IMR-90 (cell line): ENCODE measurements around the gene PDX1. TPM values are rescaled to one million over a fixed set of nuclear protein-coding genes. Genes with fewer than 3 reads are reported as not detected.

Source experiments
- ATAC-seq: fragments of 200-7000 bp; cut with Tn5 transposase; 2 replicates; pipeline ENCODE4 v1.9.1; 2020; ENCODE audit warnings: low read depth, mild to moderate bottlenecking, moderate library complexity
- BruUV-seq: library from RNA; stranded (reverse); fragments of 400-500 nt; replicated peaks from 2 replicates; lab custom pipeline; 2021; lab: Mats Ljungman, UMichigan
- CTCF ChIA-PET: fragments of 300-600 bp; formaldehyde crosslinking; extraction: SDS; loops from one replicate; lab custom pipeline; 2021; ENCODE audit warnings: antibody characterized with exemption; lab: Yijun Ruan, JAX
- POLR2A ChIA-PET: fragments of 300-600 bp; sonication (Branson Sonifier 250); formaldehyde crosslinking; loops from one replicate; lab custom pipeline; 2022; ENCODE audit warnings: antibody characterized with exemption; ENCODE audit not compliant: unreplicated experiment; lab: Charles Lee
- DNase-seq: peaks from one replicate; pipeline ENCODE4 v3.0.0; 2013
- H2AFZ ChIP-seq: replicated peaks from 2 replicates; pipeline ENCODE3; 2013; ENCODE audit warnings: low read length, mild to moderate bottlenecking; ENCODE audit not compliant: poor library complexity
- H2AK5ac ChIP-seq: 2 replicates; pipeline ENCODE4 v1.6.1; 2013; ENCODE audit warnings: low read depth, low read length, inconsistent platforms
- H2AK9ac ChIP-seq: replicated peaks from 2 replicates; pipeline ENCODE3; 2013; ENCODE audit warnings: mild to moderate bottlenecking, low read depth, low read length, moderate library complexity; ENCODE audit not compliant: poor library complexity
- H2BK120ac ChIP-seq: 2 replicates; pipeline ENCODE4 v1.6.1; 2013; ENCODE audit warnings: low read depth, low read length, inconsistent platforms
- H2BK15ac ChIP-seq: 3 replicates; pipeline ENCODE4 v1.6.1; 2013; ENCODE audit warnings: low read depth, low read length, inconsistent platforms
- H2BK20ac ChIP-seq: 2 replicates; pipeline ENCODE4 v1.6.1; 2013; ENCODE audit warnings: low read depth, mild to moderate bottlenecking, inconsistent platforms, low read length, moderate library complexity
- H2BK5ac ChIP-seq: 2 replicates; pipeline ENCODE4 v1.6.1; 2013; ENCODE audit warnings: mild to moderate bottlenecking, low read depth, low read length, inconsistent platforms; ENCODE audit not compliant: poor library complexity, severe bottlenecking
- H3K14ac ChIP-seq: replicated peaks from 2 replicates; pipeline ENCODE4 v1.6.1; 2013; ENCODE audit warnings: low read depth, low read length, inconsistent platforms
- H3K18ac ChIP-seq: 2 replicates; pipeline ENCODE4 v1.6.1; 2013; ENCODE audit warnings: low read depth, low read length, control low read depth
- H3K23ac ChIP-seq: 2 replicates; pipeline ENCODE4 v1.6.1; 2013; ENCODE audit warnings: low read depth, low read length, inconsistent platforms
- H3K27ac ChIP-seq: 2 replicates; pipeline ENCODE4 v1.5.1; 2013; ENCODE audit warnings: mild to moderate bottlenecking, control low read depth, low read length; ENCODE audit not compliant: insufficient read depth
- H3K27me3 ChIP-seq: 2 replicates; pipeline ENCODE4 v1.6.1; 2013; ENCODE audit warnings: low read length; ENCODE audit not compliant: control insufficient read depth, insufficient read depth
- H3K36me3 ChIP-seq: 2 replicates; pipeline ENCODE4 v1.6.1; 2013; ENCODE audit warnings: low read length, mixed read lengths; ENCODE audit not compliant: control insufficient read depth, insufficient read depth
- H3K4ac ChIP-seq: 2 replicates; pipeline ENCODE4 v1.6.1; 2013; ENCODE audit warnings: low read depth, low read length, inconsistent platforms
- H3K4me1 ChIP-seq: 2 replicates; pipeline ENCODE4 v1.6.1; 2013; ENCODE audit warnings: low read length, mixed read lengths; ENCODE audit not compliant: control insufficient read depth, insufficient read depth
- H3K4me2 ChIP-seq: 2 replicates; pipeline ENCODE4 v1.6.1; 2013; ENCODE audit warnings: low read depth, mild to moderate bottlenecking, control low read depth, low read length, moderate library complexity
- H3K4me3 ChIP-seq: 2 replicates; pipeline ENCODE4 v1.5.1; 2013; ENCODE audit warnings: low read depth, mild to moderate bottlenecking, control low read depth, low read length, moderate library complexity; ENCODE audit not compliant: insufficient read depth
- H3K56ac ChIP-seq: 2 replicates; pipeline ENCODE4 v1.6.1; 2013; ENCODE audit warnings: low read length, inconsistent platforms; ENCODE audit not compliant: insufficient read depth; ENCODE audit errors: extremely low read depth
- H3K79me1 ChIP-seq, 2 experiments: 2 replicates each; pipeline ENCODE4 v1.6.1; 2013; ENCODE audit warnings: low read length in 2 of 2, inconsistent platforms in 1 of 2, low read depth in 1 of 2
- H3K9ac ChIP-seq: 2 replicates; pipeline ENCODE4 v1.6.1; 2013; ENCODE audit warnings: low read depth, low read length, control low read depth
- H3K9me1 ChIP-seq: 2 replicates; pipeline ENCODE4 v1.6.1; 2013; ENCODE audit warnings: low read length, inconsistent platforms; ENCODE audit not compliant: insufficient read depth
- H3K9me3 ChIP-seq: 2 replicates; pipeline ENCODE4 v1.6.1; 2013; ENCODE audit warnings: low read length; ENCODE audit not compliant: control insufficient read depth, insufficient read depth
- H4K20me1 ChIP-seq: 2 replicates; pipeline ENCODE4 v1.6.1; 2013; ENCODE audit warnings: low read length, inconsistent platforms; ENCODE audit not compliant: insufficient read depth
- H4K5ac ChIP-seq: 2 replicates; pipeline ENCODE4 v1.6.1; 2013; ENCODE audit warnings: mild to moderate bottlenecking, low read depth, low read length, control low read depth
- H4K8ac ChIP-seq, 2 experiments: 2 replicates each; pipeline ENCODE4 v1.6.1; 2013; ENCODE audit warnings: low read depth in 2 of 2, low read length in 2 of 2, control low read depth in 1 of 2, inconsistent platforms in 1 of 2
- H4K91ac ChIP-seq: 2 replicates; pipeline ENCODE4 v1.6.1; 2013; ENCODE audit warnings: low read depth, low read length, inconsistent platforms; ENCODE audit not compliant: insufficient read depth
- BHLHE40 ChIP-seq: fragments of 150-350 bp; IDR thresholded peaks from 2 replicates; pipeline ENCODE4 v1.6.1; 2016; ENCODE audit warnings: mild to moderate bottlenecking, low read depth, low read length
- CEBPB ChIP-seq: IDR thresholded peaks from 2 replicates; pipeline ENCODE4 v1.6.1; 2012; ENCODE audit warnings: low read depth, low read length, improper control_type of control experiment
- CHD1 ChIP-seq: IDR thresholded peaks from 2 replicates; pipeline ENCODE4 v1.6.1; 2012; ENCODE audit warnings: low read depth, low read length, improper control_type of control experiment
- FOS ChIP-seq: fragments of 150-350 bp; IDR thresholded peaks from 2 replicates; pipeline ENCODE4 v1.6.1; 2016; ENCODE audit warnings: low read depth, low read length
- MAFK ChIP-seq: IDR thresholded peaks from 2 replicates; pipeline ENCODE4 v1.6.1; 2012; ENCODE audit warnings: low read depth, low read length, improper control_type of control experiment
- MAZ ChIP-seq: IDR thresholded peaks from 2 replicates; pipeline ENCODE4 v1.6.1; 2012; ENCODE audit warnings: low read depth, mild to moderate bottlenecking, low read length, improper control_type of control experiment, moderate library complexity, borderline replicate concordance
- MXI1 ChIP-seq: IDR thresholded peaks from 2 replicates; pipeline ENCODE4 v1.6.1; 2012; ENCODE audit warnings: low read depth, mild to moderate bottlenecking, low read length, moderate library complexity, borderline replicate concordance
- NFE2L2 ChIP-seq: fragments of 150-350 bp; IDR thresholded peaks from 2 replicates; pipeline ENCODE4 v1.6.1; 2016; ENCODE audit warnings: low read depth, mild to moderate bottlenecking, low read length
- POLR2A ChIP-seq: IDR thresholded peaks from 2 replicates; pipeline ENCODE4 v1.6.1; 2012; ENCODE audit warnings: mild to moderate bottlenecking, low read depth, low read length
- RAD21 ChIP-seq: IDR thresholded peaks from 2 replicates; pipeline ENCODE4 v1.6.1; 2012; ENCODE audit warnings: low read length, improper control_type of control experiment
- RCOR1 ChIP-seq: IDR thresholded peaks from 2 replicates; pipeline ENCODE4 v1.6.1; 2012; ENCODE audit warnings: mild to moderate bottlenecking, low read length, improper control_type of control experiment; ENCODE audit not compliant: insufficient replicate concordance
- RFX5 ChIP-seq: IDR thresholded peaks from 2 replicates; pipeline ENCODE4 v1.8.0; 2012; ENCODE audit warnings: low read depth, mild to moderate bottlenecking, low read length, moderate library complexity
- SMC3 ChIP-seq: fragments of 150-350 bp; IDR thresholded peaks from 2 replicates; pipeline ENCODE4 v1.6.1; 2016; ENCODE audit warnings: low read depth, mild to moderate bottlenecking, antibody characterized with exemption, low read length, moderate library complexity
- dilution Hi-C: fragments of 300-500 bp; cut with HindIII; formaldehyde crosslinking; loops from one replicate; pipeline ENCODE4 v1.14.3; 2018; ENCODE audit warnings: low sequenced_read_pairs; ENCODE audit not compliant: unreplicated experiment
- in situ Hi-C: fragments of 300-500 bp; cut with MboI; formaldehyde crosslinking; loops from 3 replicates; pipeline ENCODE4 v1.14.3; 2019; ENCODE audit warnings: low sequenced_read_pairs, inconsistent platforms, mixed read lengths
- intact Hi-C: fragments of 100-400 bp; cut with micrococcal nuclease; formaldehyde crosslinking; loops from 2 replicates; pipeline ENCODE4 v1.10.0; 2022
- polyA plus RNA-seq, 3 experiments: library from polyadenylated mRNA; depleted of rRNA; stranded (reverse); fragments of >200 nt; gene quantifications; 2 replicates each; pipeline ENCODE4 v1.2.3, GENCODE V29; 2012; ENCODE audit warnings: low replicate concordance in 1 of 3
- total RNA-seq: library from RNA; depleted of rRNA; stranded (reverse); fragments of >200 nt; gene quantifications from 2 replicates; pipeline ENCODE4 v1.2.3, GENCODE V29; 2012
- TF ChIP-seq, protein P1 (sequence below): conservative IDR thresholded peaks from 2 replicates; pipeline ENCODE4 v1.5.1; 2012; ENCODE audit warnings: mild to moderate bottlenecking, low read depth, low read length, improper control_type of control experiment
- TF ChIP-seq, protein P2 (sequence below): fragments of 150-350 bp; IDR thresholded peaks from 2 replicates; pipeline ENCODE4 v1.6.1; 2016; ENCODE audit warnings: low read depth, mild to moderate bottlenecking, low read length, moderate library complexity, borderline replicate concordance
- TF ChIP-seq, protein P3 (sequence below): fragments of 150-350 bp; IDR thresholded peaks from 2 replicates; pipeline ENCODE4 v1.6.1; 2017; ENCODE audit warnings: mild to moderate bottlenecking, antibody characterized with exemption, low read length, low read depth

Gene PDX1
- total and polyA plus RNA-seq, 2 of the 4 experiments (the other 2 are of a cell fraction) = not detected

DNA sequence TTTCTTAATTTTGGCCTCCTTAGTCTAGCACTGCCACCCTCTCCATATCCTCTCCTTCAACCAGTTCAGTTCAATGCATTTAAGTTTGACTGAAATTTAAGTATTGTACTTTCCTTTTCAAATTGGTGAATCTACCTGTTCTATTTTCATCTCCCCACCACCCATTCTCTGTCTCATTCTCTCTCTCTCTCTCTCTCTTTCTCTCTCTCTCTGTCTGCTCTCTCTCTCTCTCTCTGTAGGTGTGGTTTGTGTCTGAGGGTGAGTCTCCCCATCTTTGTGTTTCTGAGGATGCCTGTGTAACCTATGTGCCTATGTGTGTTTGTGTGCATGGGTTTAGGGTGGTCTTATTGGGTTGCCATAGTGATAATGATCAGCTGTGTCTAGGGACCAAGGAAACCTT is 10.1 kb downstream of the PDX1 start:
- no peak overlapping the region for H3K27ac ChIP-seq
- peaks cover 4% of the 10 kb centered on the region for H3K9me3 ChIP-seq
- H2AK9ac ChIP-seq = no peak overlapping the region
- no peak overlapping the region for H4K5ac ChIP-seq
- ChIA-PET CTCF (no interaction called here), POLR2A (no interaction called here)
- no peaks in the 10 kb centered on the region for H3K79me1 ChIP-seq
- H2BK20ac ChIP-seq = no peak overlapping the region
- H3K4me1 ChIP-seq = no peaks in the 10 kb centered on the region
- no peak overlapping the region for H3K14ac ChIP-seq
- no peak overlapping the region for H4K91ac ChIP-seq
- no peak overlapping the region for H2BK15ac ChIP-seq
- no peak overlapping the region for H3K23ac ChIP-seq
- no peak overlapping the region for H3K18ac ChIP-seq
- no peaks in the 10 kb centered on the region for H4K20me1 ChIP-seq
- intact Hi-C loops (no loop called here), dilution Hi-C loops (no loop called here), in situ Hi-C loops (no loop called here)
- H3K9ac ChIP-seq = no peak overlapping the region
- no peak overlapping the region for H2BK5ac ChIP-seq
- H3K9me1 ChIP-seq = no peaks in the 10 kb centered on the region
- no TSS peak for BruUV-seq
- H3K56ac ChIP-seq = no peak overlapping the region
- H3K27me3 ChIP-seq = peaks cover 65% of the 10 kb centered on the region
- TF ChIP-seq MAFK (no peak), RAD21 (no peak), CHD1 (no peak), NFE2L2 (no peak), CEBPB (no peak), BHLHE40 (no peak), MAZ (no peak), SMC3 (no peak), RFX5 (no peak), MXI1 (no peak), RCOR1 (no peak), POLR2A (no peak), FOS (no peak)
- TF ChIP-seq, protein P1, sequence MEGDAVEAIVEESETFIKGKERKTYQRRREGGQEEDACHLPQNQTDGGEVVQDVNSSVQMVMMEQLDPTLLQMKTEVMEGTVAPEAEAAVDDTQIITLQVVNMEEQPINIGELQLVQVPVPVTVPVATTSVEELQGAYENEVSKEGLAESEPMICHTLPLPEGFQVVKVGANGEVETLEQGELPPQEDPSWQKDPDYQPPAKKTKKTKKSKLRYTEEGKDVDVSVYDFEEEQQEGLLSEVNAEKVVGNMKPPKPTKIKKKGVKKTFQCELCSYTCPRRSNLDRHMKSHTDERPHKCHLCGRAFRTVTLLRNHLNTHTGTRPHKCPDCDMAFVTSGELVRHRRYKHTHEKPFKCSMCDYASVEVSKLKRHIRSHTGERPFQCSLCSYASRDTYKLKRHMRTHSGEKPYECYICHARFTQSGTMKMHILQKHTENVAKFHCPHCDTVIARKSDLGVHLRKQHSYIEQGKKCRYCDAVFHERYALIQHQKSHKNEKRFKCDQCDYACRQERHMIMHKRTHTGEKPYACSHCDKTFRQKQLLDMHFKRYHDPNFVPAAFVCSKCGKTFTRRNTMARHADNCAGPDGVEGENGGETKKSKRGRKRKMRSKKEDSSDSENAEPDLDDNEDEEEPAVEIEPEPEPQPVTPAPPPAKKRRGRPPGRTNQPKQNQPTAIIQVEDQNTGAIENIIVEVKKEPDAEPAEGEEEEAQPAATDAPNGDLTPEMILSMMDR = no peak
- TF ChIP-seq, protein P2, sequence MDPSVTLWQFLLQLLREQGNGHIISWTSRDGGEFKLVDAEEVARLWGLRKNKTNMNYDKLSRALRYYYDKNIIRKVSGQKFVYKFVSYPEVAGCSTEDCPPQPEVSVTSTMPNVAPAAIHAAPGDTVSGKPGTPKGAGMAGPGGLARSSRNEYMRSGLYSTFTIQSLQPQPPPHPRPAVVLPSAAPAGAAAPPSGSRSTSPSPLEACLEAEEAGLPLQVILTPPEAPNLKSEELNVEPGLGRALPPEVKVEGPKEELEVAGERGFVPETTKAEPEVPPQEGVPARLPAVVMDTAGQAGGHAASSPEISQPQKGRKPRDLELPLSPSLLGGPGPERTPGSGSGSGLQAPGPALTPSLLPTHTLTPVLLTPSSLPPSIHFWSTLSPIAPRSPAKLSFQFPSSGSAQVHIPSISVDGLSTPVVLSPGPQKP = no peak
- TF ChIP-seq, protein P3, sequence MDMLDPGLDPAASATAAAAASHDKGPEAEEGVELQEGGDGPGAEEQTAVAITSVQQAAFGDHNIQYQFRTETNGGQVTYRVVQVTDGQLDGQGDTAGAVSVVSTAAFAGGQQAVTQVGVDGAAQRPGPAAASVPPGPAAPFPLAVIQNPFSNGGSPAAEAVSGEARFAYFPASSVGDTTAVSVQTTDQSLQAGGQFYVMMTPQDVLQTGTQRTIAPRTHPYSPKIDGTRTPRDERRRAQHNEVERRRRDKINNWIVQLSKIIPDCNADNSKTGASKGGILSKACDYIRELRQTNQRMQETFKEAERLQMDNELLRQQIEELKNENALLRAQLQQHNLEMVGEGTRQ = no peak
- DNase-seq = no peak
- H3K4me2 ChIP-seq = no peak overlapping the region
- ATAC-seq = no peak
- no peak overlapping the region for H2BK120ac ChIP-seq
- H2AK5ac ChIP-seq = no peak overlapping the region
- H3K4me3 ChIP-seq = no peak overlapping the region
- H3K4ac ChIP-seq = no peak overlapping the region
- H3K36me3 ChIP-seq = no peaks in the 10 kb centered on the region
- H4K8ac ChIP-seq = no peak overlapping the region
- H2AFZ ChIP-seq = no peak overlapping the region
